HepG2 (cell line): ENCODE results near the gene MYL6. TPM values are rescaled to one million over a fixed set of nuclear protein-coding genes. Genes with fewer than 3 reads are reported as not detected.

Experiments
- ARID3A ChIP-seq: IDR thresholded peaks from 2 replicates; pipeline ENCODE4 v1.6.1; 2012; ENCODE audit warnings: low read depth, low read length, improper control_type of control experiment
- DNMT3B ChIP-seq: conservative IDR thresholded peaks from 2 replicates; pipeline ENCODE4 v1.6.1; 2016; ENCODE audit warnings: missing biosample characterization, control low read depth
- FOXC1 ChIP-seq: sonication (generic); formaldehyde crosslinking; IDR thresholded peaks from 2 replicates; pipeline ENCODE4 v1.8.0; 2022; ENCODE audit warnings: mild to moderate bottlenecking, missing genetic modification reagents, borderline replicate concordance
- FOXP4 ChIP-seq: sonication (generic); formaldehyde crosslinking; IDR thresholded peaks from 2 replicates; pipeline ENCODE4 v1.4.0; 2020; ENCODE audit warnings: missing genetic modification reagents
- GPN1 ChIP-seq: sonication (generic); formaldehyde crosslinking; IDR thresholded peaks from 2 replicates; pipeline ENCODE4 v1.5.1; 2020; ENCODE audit warnings: missing genetic modification reagents, borderline replicate concordance
- GTF3A ChIP-seq: sonication (generic); formaldehyde crosslinking; conservative IDR thresholded peaks from 2 replicates; pipeline ENCODE4 v1.4.0; 2020; ENCODE audit warnings: mild to moderate bottlenecking, missing genetic modification reagents
- KDM4B ChIP-seq: sonication (generic); formaldehyde crosslinking; IDR thresholded peaks from 2 replicates; pipeline ENCODE4 v1.4.0; 2020; ENCODE audit warnings: missing genetic modification reagents
- KLF9 ChIP-seq: IDR thresholded peaks from 2 replicates; pipeline ENCODE4 v1.6.1; 2016; ENCODE audit warnings: low read depth
- MAFG ChIP-seq: sonication (generic); formaldehyde crosslinking; IDR thresholded peaks from 2 replicates; pipeline ENCODE4 v1.5.1; 2020; ENCODE audit warnings: mild to moderate bottlenecking, missing genetic modification reagents
- RARA ChIP-seq: IDR thresholded peaks from 2 replicates; pipeline ENCODE4 v1.6.1; 2016; ENCODE audit warnings: missing genetic modification reagents, missing compliant biosample characterization
- RBM22 ChIP-seq: fragments of 200-400 bp; formaldehyde crosslinking; optimal IDR thresholded peaks from 2 replicates; pipeline ENCODE3; 2017; ENCODE audit warnings: mild to moderate bottlenecking, low read length, moderate library complexity
- TBX3 ChIP-seq: fragments of 450-650 bp; IDR thresholded peaks from 2 replicates; pipeline ENCODE4 v1.6.1; 2017; ENCODE audit warnings: antibody characterized with exemption, mild to moderate bottlenecking, inconsistent platforms, borderline replicate concordance
- TGIF2 ChIP-seq: IDR thresholded peaks from 2 replicates; pipeline ENCODE4 v1.6.1; 2016; ENCODE audit warnings: control low read depth, missing compliant biosample characterization
- USF2 ChIP-seq, 2 experiments: sonication (generic) in 1 of 2; formaldehyde crosslinking in 1 of 2; IDR thresholded peaks; 2 replicates each; pipeline versions ENCODE4 v1.5.1 to v1.6.1; 2011 to 2020; ENCODE audit warnings: borderline replicate concordance in 1 of 2, low read depth in 1 of 2, low read length in 1 of 2, mild to moderate bottlenecking in 1 of 2, missing genetic modification reagents in 1 of 2, moderate library complexity in 1 of 2
- ZNF12 ChIP-seq: sonication (generic); formaldehyde crosslinking; IDR thresholded peaks from 2 replicates; pipeline ENCODE4 v1.5.0; 2020; ENCODE audit warnings: missing genetic modification reagents
- ZNF33B ChIP-seq: sonication (generic); formaldehyde crosslinking; IDR thresholded peaks from 2 replicates; pipeline ENCODE4 v1.5.1; 2020; ENCODE audit warnings: mild to moderate bottlenecking, missing genetic modification reagents
- ZNF570 ChIP-seq: sonication (generic); formaldehyde crosslinking; IDR thresholded peaks from 2 replicates; pipeline ENCODE4 v1.4.0; 2020; ENCODE audit warnings: mild to moderate bottlenecking, missing genetic modification reagents, borderline replicate concordance
- ZNF574 ChIP-seq: sonication (generic); formaldehyde crosslinking; IDR thresholded peaks from 2 replicates; pipeline ENCODE4 v1.4.0; 2020; ENCODE audit warnings: missing genetic modification reagents
- ZNF749 ChIP-seq: sonication (generic); formaldehyde crosslinking; IDR thresholded peaks from 2 replicates; pipeline ENCODE4 v1.8.0; 2022; ENCODE audit warnings: mild to moderate bottlenecking, missing genetic modification reagents, moderate library complexity, borderline replicate concordance
- ZNF879 ChIP-seq: sonication (generic); formaldehyde crosslinking; IDR thresholded peaks from 2 replicates; pipeline ENCODE4 v1.8.1; 2023; ENCODE audit warnings: missing genetic modification reagents
- polyA plus RNA-seq, 8 experiments: library from polyadenylated mRNA; depleted of rRNA in 3 of 8; stranded (reverse) in 7 of 8; unstranded in 1 of 8; fragments of >200 nt; fragmentation: Illumina TruSeq in 4 of 8; extraction: Trizol in 4 of 8; gene quantifications; 2 replicates each; pipeline versions ENCODE4 v1.2.1 to v1.2.3, GENCODE V29; 2011 to 2016; ENCODE audit warnings: low read depth in 4 of 8, missing spikeins in 1 of 8, mixed read lengths in 1 of 8; ENCODE audit not compliant: insufficient read depth in 1 of 8
- total RNA-seq, 5 experiments: library from RNA; depleted of rRNA; stranded (reverse); fragments of >200 nt; fragmentation: Illumina TruSeq; extraction: Trizol; gene quantifications; 2 replicates each; pipeline ENCODE4 v1.2.3, GENCODE V29; 2016; ENCODE audit warnings: low read depth in 1 of 5

Gene MYL6
- total and polyA plus RNA-seq, 2 of the 13 experiments (the other 11 are each of a cell fraction or from before 2014, with no cell fraction given), result 1,127 to 1,192 TPM

- TF ChIP-seq FOXC1 (CRISPR knock-in tag) (no peak; the same call in 1 of the 2 replicates), RBM22 (peak; percentile 77), KLF9 (CRISPR knock-in tag) (no peak), ZNF574 (CRISPR knock-in tag) (no peak), GPN1 (CRISPR knock-in tag) (no peak), ZNF749 (no peak), MAFG (CRISPR knock-in tag) (no peak), TBX3 (no peak; the same call in 1 of the 2 replicates), GTF3A (CRISPR knock-in tag) (no peak), ZNF33B (CRISPR knock-in tag) (no peak), DNMT3B (no peak), KDM4B (CRISPR knock-in tag) (no peak), ARID3A (no peak), USF2 (IDR thresholded peaks at IDR 0.05; ENCODE audit: low read depth, low read length) (no peak), USF2 (CRISPR knock-in tag; IDR thresholded peaks at IDR 0.05; ENCODE audit: borderline replicate concordance) (no peak), ZNF12 (CRISPR knock-in tag) (no peak), RARA (CRISPR knock-in tag) (no peak), ZNF570 (CRISPR knock-in tag) (no peak), TGIF2 (CRISPR knock-in tag) (peak; percentile 75; the same call in 1 of the 2 replicates), ZNF879 (CRISPR knock-in tag) (no peak), FOXP4 (CRISPR knock-in tag) (no peak)
Measured at GRCh38 chr12:56158029-56158925, at the start of gene MYL6 (continued).
